ENCODE results near the gene ART4.

ART4 gene, protein sequence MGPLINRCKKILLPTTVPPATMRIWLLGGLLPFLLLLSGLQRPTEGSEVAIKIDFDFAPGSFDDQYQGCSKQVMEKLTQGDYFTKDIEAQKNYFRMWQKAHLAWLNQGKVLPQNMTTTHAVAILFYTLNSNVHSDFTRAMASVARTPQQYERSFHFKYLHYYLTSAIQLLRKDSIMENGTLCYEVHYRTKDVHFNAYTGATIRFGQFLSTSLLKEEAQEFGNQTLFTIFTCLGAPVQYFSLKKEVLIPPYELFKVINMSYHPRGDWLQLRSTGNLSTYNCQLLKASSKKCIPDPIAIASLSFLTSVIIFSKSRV

DNA sequence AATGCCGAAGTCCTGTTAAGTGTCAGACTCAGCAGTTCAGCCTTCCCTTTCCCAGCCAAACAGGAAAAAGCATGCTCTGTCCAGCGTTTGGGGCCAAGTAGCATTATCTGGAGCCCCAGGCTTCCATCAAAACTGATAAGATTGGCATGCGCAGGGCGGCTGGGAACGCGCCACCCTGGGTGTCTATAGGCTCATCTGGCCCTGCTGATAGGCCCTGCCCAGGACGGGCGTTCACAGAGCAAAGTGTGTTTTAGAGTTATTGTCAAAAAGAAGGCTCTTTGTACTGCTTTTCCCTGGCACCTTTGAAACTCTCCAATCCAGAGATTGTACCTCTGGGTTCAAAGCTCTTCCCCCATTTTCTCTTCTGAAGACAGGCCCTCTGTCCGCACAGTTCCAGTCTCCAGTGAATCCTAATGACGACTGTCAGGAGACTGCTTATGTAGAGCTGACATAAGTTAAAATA is at the start of gene ART4:
ART4 (minus strand) TSS at position 102 of the 463 bp plus-strand sequence. CDS start 413 bp downstream, outside the sequence.
- H3K4me3 ChIP-seq (ENCODE audit: low read length): no peak within 1 kb of the TSS
- no peak within 1 kb of the TSS for H3K9ac ChIP-seq (ENCODE audit: low read depth, low read length)
- H3K36me3 ChIP-seq (ENCODE audit: insufficient read depth, low read depth, low read length): no peaks in the 10 kb centered on the region
- no peaks in the 10 kb centered on the region for H3K4me1 ChIP-seq (ENCODE audit: insufficient read depth, low read length)
- H3K27me3 ChIP-seq (ENCODE audit: insufficient read depth, low read length): no peaks in the 10 kb centered on the region
- H3K9me3 ChIP-seq (ENCODE audit: insufficient read depth, low read depth, low read length): no peaks in the 10 kb centered on the region
- no peak within 1 kb of the TSS for H3K27ac ChIP-seq (ENCODE audit: low read length)

DNA sequence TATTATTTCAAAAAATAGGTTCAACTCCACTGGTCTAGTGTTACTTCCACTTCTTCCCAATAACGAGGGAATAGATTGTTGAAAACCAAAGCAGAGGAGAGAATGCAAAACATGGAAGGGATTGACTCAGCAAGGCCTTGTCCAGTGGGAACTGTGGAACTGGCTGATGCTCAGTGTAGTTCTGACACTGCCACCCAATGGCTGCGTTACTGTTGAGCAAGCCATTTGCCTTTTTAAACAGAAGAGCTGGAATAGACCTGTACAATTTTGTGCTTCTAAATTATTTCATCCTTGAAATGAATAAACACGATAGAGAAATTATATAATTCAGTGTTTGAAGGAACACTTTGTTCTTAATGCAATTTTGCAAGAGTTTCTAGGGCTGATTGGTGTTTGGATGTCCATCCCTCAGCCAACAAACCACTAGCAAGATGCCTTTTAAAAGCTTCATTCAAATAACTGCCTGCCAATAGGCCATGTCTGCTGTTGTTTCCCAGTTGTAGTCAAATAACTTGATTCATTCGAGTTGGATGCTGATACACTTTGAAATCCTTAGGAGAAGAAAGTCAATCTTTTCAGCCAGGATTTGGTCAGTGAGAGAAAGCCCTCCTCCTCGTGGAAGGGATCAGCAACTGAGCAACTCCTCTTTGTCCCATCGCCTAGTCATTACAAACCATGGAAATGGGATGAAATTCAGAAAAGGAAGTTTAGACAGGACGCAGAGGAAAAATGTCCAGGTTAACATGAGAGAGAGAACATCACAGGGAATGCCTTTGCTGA is 49.6 kb upstream of the ART4 start:
- Histone ChIP-seq H3K4me3 (ENCODE audit: low read length) (no peak overlapping the region), H3K36me3 (ENCODE audit: insufficient read depth, low read depth, low read length) (no peaks in the 10 kb centered on the region), H3K27ac (ENCODE audit: low read length) (no peak overlapping the region), H3K9me3 (ENCODE audit: insufficient read depth, low read depth, low read length) (no peaks in the 10 kb centered on the region), H3K27me3 (ENCODE audit: insufficient read depth, low read length) (no peaks in the 10 kb centered on the region), H3K4me1 (ENCODE audit: insufficient read depth, low read length) (peaks cover 4% of the 10 kb centered on the region), H3K9ac (ENCODE audit: low read depth, low read length) (no peak overlapping the region)

GRCh38 chr12:14890701-14891100 is 47.4 kb upstream of the ART4 start:
- no peak overlapping the region for H3K4me3 ChIP-seq (ENCODE audit: low read length)
- no peak overlapping the region for H3K9ac ChIP-seq (ENCODE audit: low read depth, low read length)
- peaks cover 4% of the 10 kb centered on the region for H3K4me1 ChIP-seq (ENCODE audit: insufficient read depth, low read length)
- no peak overlapping the region for H3K27ac ChIP-seq (ENCODE audit: low read length)
- no peaks in the 10 kb centered on the region for H3K27me3 ChIP-seq (ENCODE audit: insufficient read depth, low read length)
- H3K36me3 ChIP-seq (ENCODE audit: insufficient read depth, low read depth, low read length): no peaks in the 10 kb centered on the region
- no peaks in the 10 kb centered on the region for H3K9me3 ChIP-seq (ENCODE audit: insufficient read depth, low read depth, low read length)

- H3K27me3 ChIP-seq (ENCODE audit: insufficient read depth, low read length): no peaks in the 10 kb centered on the region
- H3K27ac ChIP-seq (ENCODE audit: low read length): no peak overlapping the region
- no peak overlapping the region for H3K9ac ChIP-seq (ENCODE audit: low read depth, low read length)
- H3K4me1 ChIP-seq (ENCODE audit: insufficient read depth, low read length): peaks cover 2% of the 10 kb centered on the region
- H3K9me3 ChIP-seq (ENCODE audit: insufficient read depth, low read depth, low read length): no peaks in the 10 kb centered on the region
- H3K36me3 ChIP-seq (ENCODE audit: insufficient read depth, low read depth, low read length): no peaks in the 10 kb centered on the region
- no peak overlapping the region for H3K4me3 ChIP-seq (ENCODE audit: low read length)
These were observed 42.9 kb upstream of the ART4 start for GRCh38 chr12:14886271-14886670.

GRCh38 chr12:14885718-14886221 is 42.4 kb upstream of the ART4 start, which contains the start of gene MGP:
MGP (minus strand) TSS chr12:14885854; CDS start chr12:14885791, 63 bp downstream.
- no peak within 1 kb of the TSS for H3K27ac ChIP-seq (ENCODE audit: low read length)
- H3K4me3 ChIP-seq (ENCODE audit: low read length): no peak within 1 kb of the TSS
- no peaks in the 10 kb centered on the region for H3K27me3 ChIP-seq (ENCODE audit: insufficient read depth, low read length)

DNA sequence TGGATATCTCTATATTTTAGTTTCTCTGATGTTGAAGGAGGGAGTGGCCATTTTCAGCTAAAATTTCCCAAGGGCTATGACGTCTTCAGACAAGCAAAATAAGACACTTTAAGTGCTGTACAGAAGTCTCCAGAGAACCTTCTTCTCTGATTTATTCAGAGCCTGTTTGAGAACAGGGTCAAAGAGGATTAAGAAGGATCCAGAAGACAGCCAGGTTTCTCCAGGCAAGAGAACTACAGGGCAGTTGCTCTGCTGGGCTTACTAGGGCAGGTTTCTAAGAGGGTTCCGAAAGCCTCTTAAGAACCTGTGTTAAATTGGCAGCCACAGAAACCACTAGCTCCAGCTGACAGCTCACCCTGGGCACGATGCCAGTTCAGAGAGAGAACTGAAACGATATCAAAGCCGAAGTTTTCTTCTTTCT is 41.1 kb upstream of the ART4 start:
- H3K9ac ChIP-seq (ENCODE audit: low read depth, low read length): no peak overlapping the region
- H3K27ac ChIP-seq (ENCODE audit: low read length): no peak overlapping the region

More at GRCh38 chr12:14885718-14886221, 42.4 kb upstream of the ART4 start, which contains the start of gene MGP:
- Histone ChIP-seq H3K9me3 (ENCODE audit: insufficient read depth, low read depth, low read length) (no peaks in the 10 kb centered on the region), H3K36me3 (ENCODE audit: insufficient read depth, low read depth, low read length) (no peaks in the 10 kb centered on the region), H3K4me1 (ENCODE audit: insufficient read depth, low read length) (no peaks in the 10 kb centered on the region), H3K9ac (ENCODE audit: low read depth, low read length) (no peak within 1 kb of the TSS)

DNA sequence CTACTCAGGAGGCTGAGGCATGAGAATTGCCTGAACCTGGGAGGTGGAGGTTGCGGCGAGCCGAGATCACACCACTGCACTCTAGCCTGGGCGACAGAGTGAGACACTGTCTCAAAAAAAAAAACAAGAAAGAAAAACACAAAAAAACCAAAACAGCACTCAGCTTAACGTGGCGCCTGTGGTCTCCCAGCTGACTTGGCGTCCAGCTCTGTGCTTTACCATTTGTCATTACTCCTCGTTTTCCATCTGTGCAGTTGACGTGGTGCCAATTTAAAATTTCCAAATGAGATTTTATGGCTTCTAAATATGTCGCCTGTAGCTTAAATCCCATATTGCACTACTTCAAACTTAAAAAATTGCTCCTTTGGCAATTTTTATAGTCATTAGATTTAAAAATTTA is 40.4 kb upstream of the ART4 start:
- no peaks in the 10 kb centered on the region for H3K27me3 ChIP-seq (ENCODE audit: insufficient read depth, low read length)
- H3K4me1 ChIP-seq (ENCODE audit: insufficient read depth, low read length): no peaks in the 10 kb centered on the region
- no peaks in the 10 kb centered on the region for H3K9me3 ChIP-seq (ENCODE audit: insufficient read depth, low read depth, low read length)
- H3K9ac ChIP-seq (ENCODE audit: low read depth, low read length): no peak overlapping the region
- H3K36me3 ChIP-seq (ENCODE audit: insufficient read depth, low read depth, low read length): no peaks in the 10 kb centered on the region
- no peak overlapping the region for H3K27ac ChIP-seq (ENCODE audit: low read length)
- H3K4me3 ChIP-seq (ENCODE audit: low read length): no peak overlapping the region

More for the DNA sequence above, 41.1 kb upstream of the ART4 start:
- Histone ChIP-seq H3K4me1 (ENCODE audit: insufficient read depth, low read length) (no peaks in the 10 kb centered on the region), H3K27me3 (ENCODE audit: insufficient read depth, low read length) (no peaks in the 10 kb centered on the region), H3K36me3 (ENCODE audit: insufficient read depth, low read depth, low read length) (no peaks in the 10 kb centered on the region), H3K4me3 (ENCODE audit: low read length) (no peak overlapping the region), H3K9me3 (ENCODE audit: insufficient read depth, low read depth, low read length) (no peaks in the 10 kb centered on the region)

- Histone ChIP-seq H3K4me1 (ENCODE audit: insufficient read depth, low read length) (no peaks in the 10 kb centered on the region), H3K9ac (ENCODE audit: low read depth, low read length) (no peak overlapping the region), H3K9me3 (ENCODE audit: insufficient read depth, low read depth, low read length) (no peaks in the 10 kb centered on the region), H3K27me3 (ENCODE audit: insufficient read depth, low read length) (no peaks in the 10 kb centered on the region), H3K36me3 (ENCODE audit: insufficient read depth, low read depth, low read length) (no peaks in the 10 kb centered on the region), H3K27ac (ENCODE audit: low read length) (no peak overlapping the region), H3K4me3 (ENCODE audit: low read length) (no peak overlapping the region)
These were observed 37.6 kb upstream of the ART4 start for GRCh38 chr12:14880890-14881453.

DNA sequence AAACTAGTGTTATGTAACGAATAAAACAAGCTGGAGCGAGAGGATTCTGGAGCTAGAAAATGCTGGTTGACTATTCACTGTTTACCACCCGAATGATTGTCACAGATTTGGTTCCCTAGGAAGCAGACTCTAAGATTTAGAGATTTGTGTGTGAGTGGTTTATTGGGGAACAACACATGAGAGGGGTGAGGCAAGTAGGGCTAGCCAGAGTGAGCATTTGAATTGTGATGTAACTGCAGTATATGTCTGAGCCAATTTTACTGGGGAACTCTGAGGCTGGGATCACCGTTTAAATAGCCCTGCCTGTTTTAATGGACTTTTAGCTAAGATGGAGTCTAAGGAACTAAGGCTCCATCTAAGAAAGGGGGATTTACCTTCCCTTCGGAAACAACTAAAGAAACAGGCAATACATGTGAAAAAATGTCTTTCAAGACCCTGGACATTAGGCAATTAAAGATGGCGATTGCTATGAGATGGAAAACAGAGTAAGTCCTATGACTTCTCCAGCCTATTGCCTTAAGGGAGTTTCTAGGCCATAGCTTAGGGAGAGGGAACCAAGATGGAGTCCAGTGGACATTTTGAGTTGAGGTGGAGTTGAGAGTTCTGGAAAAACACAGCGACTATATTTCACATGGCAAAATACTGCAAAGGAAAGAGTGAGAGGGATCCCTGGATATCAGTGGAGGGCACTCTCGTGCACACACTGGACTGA is 36.1 kb upstream of the ART4 start:
- Histone ChIP-seq H3K4me3 (ENCODE audit: low read length) (no peak overlapping the region), H3K4me1 (ENCODE audit: insufficient read depth, low read length) (no peaks in the 10 kb centered on the region), H3K27ac (ENCODE audit: low read length) (no peak overlapping the region), H3K9me3 (ENCODE audit: insufficient read depth, low read depth, low read length) (no peaks in the 10 kb centered on the region), H3K9ac (ENCODE audit: low read depth, low read length) (no peak overlapping the region), H3K27me3 (ENCODE audit: insufficient read depth, low read length) (no peaks in the 10 kb centered on the region), H3K36me3 (ENCODE audit: insufficient read depth, low read depth, low read length) (no peaks in the 10 kb centered on the region)

DNA sequence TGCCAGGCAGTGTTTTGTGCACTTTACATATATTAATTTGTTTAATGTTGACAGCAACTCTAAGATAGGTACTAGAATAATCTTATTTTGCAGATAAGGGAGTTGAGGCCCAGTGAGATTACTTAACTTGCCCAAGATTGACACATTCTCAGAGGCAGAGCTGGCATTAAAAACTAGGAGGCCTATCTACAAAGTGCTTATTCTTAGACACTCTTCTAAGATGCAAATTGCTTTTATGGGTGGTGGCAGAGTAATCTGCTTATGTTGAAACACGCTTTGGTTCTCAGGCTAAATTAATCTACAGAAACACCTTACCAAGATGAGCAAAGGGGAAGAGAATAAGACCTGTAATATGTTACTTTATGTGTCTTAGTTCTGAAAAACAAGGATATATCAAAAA is 35.2 kb upstream of the ART4 start:
- no peaks in the 10 kb centered on the region for H3K36me3 ChIP-seq (ENCODE audit: insufficient read depth, low read depth, low read length)
- H3K4me1 ChIP-seq (ENCODE audit: insufficient read depth, low read length): no peaks in the 10 kb centered on the region
- H3K9me3 ChIP-seq (ENCODE audit: insufficient read depth, low read depth, low read length): no peaks in the 10 kb centered on the region
- H3K9ac ChIP-seq (ENCODE audit: low read depth, low read length): no peak overlapping the region
- H3K4me3 ChIP-seq (ENCODE audit: low read length): no peak overlapping the region
- H3K27ac ChIP-seq (ENCODE audit: low read length): no peak overlapping the region
- no peaks in the 10 kb centered on the region for H3K27me3 ChIP-seq (ENCODE audit: insufficient read depth, low read length)

GRCh38 chr12:14876833-14877232 is 33.5 kb upstream of the ART4 start:
- Histone ChIP-seq H3K4me3 (ENCODE audit: low read length) (no peak overlapping the region), H3K27ac (ENCODE audit: low read length) (no peak overlapping the region), H3K36me3 (ENCODE audit: insufficient read depth, low read depth, low read length) (no peaks in the 10 kb centered on the region), H3K4me1 (ENCODE audit: insufficient read depth, low read length) (no peaks in the 10 kb centered on the region), H3K27me3 (ENCODE audit: insufficient read depth, low read length) (no peaks in the 10 kb centered on the region), H3K9ac (ENCODE audit: low read depth, low read length) (no peak overlapping the region), H3K9me3 (ENCODE audit: insufficient read depth, low read depth, low read length) (no peaks in the 10 kb centered on the region)
